Uterus (tissue), 2 donors: Measurements from ENCODE around the gene MFN1.

Experiments
- CTCF ChIP-seq, 4 experiments: fragments of 200-600 bp in 2 of 4; fragments of 450-650 bp in 2 of 4; sonication (generic) in 2 of 4; IDR thresholded peaks; one replicate each; pipeline ENCODE4 v1.5.1; 2016 to 2019; ENCODE audit warnings: antibody characterized with exemption in 4 of 4, mild to moderate bottlenecking in 2 of 4, moderate library complexity in 1 of 4
- POLR2A ChIP-seq, 2 donors: fragments of 450-650 bp; IDR thresholded peaks; one replicate each; pipeline ENCODE4 v1.6.1; 2016; ENCODE audit warnings: antibody characterized with exemption in 2 of 2, mild to moderate bottlenecking in 1 of 2, moderate library complexity in 1 of 2

- TF ChIP-seq CTCF (IDR thresholded peaks at IDR 0.05), result no peak
- no peak for TF ChIP-seq POLR2A (IDR thresholded peaks at IDR 0.05)
Observed at GRCh38 chr3:179299999-179300613, 47.4 kb upstream of the MFN1 start.
